HG02973 (cell line): Measurements from ENCODE around the gene GMPPA.

Experiments used
- ATAC-seq: cut with Tn5 transposase; IDR thresholded peaks from one replicate; pipeline ENCODE4 v1.9.1; 2021; ENCODE audit warnings: moderate library complexity; ENCODE audit not compliant: unreplicated experiment

Gene GMPPA

GRCh38 chr2:219467736-219468075 is 31.0 kb upstream of the GMPPA start:
- no peak for ATAC-seq

GRCh38 chr2:219468410-219469185 is 30.1 kb upstream of the GMPPA start:
- ATAC-seq = no peak

DNA sequence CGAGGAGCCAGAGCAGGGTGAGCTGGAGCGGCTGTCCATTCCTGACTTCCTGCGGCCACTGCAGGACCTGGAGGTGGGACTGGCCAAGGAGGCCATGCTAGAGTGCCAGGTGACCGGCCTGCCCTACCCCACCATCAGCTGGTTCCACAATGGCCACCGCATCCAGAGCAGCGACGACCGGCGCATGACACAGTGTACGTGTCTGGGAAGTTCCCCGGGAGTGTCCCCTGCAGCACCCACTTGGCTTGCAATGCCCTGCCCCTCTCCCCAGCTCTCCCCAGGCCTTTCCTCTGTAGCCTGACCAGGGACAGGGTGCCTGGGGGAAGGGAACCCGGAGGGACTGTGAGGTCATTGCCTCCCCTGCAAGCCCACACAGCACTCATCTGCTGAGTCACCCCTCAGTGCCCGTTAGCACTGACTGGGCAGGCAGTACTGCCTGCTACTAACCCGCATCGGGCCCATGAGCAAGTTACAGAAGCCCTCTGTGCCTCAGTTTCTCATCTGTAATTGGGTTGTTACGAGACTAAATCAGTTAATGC is 29.4 kb upstream of the GMPPA start:
- ATAC-seq = no peak

DNA sequence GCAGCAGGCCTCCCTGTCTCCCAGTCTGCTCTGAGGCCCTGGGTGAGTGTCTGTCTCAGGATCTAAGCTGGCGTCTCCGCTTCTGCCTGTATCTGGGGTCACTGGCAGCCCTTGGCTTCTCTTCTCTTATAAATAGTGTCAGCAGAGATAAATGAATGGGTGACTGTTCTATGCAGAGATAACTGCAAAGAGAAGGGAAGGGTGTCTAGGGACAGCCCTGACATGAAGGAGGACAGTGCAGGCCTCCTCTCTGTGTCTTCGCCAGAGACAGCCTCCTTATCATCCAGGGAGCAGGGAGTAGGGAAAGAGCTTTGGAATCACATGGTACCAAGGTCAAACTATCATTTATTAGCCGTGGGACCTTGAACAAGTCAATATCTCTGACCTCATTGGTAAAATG is 28.3 kb upstream of the GMPPA start:
- no peak for ATAC-seq

GRCh38 chr2:219471476-219472371 is 27.0 kb upstream of the GMPPA start:
- no peak for ATAC-seq

- no peak for ATAC-seq
Measured at GRCh38 chr2:219472629-219473187, 26.0 kb upstream of the GMPPA start.

- no peak for ATAC-seq
Measured at GRCh38 chr2:219473511-219473910, 25.2 kb upstream of the GMPPA start.

GRCh38 chr2:219474285-219475060 is 24.2 kb upstream of the GMPPA start:
- no peak for ATAC-seq

DNA sequence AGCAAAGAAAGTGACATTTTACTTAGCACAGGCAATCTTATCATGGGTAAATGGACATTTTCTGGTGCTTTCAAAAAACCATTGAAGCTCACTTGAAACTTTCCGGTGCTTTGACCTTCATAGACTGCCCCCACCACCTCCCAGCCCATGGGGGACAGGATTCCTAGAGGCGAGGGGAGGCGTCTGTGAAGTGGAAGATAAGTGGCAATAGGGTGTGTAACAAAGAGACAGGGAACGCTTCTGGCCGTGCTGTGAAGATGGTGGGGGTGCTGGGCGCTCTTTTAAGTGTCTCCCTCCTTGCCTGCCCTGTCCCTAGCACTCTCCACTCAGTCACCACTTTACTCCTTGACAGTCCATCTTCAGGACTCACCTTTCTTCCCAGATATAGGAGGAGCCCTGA is 23.4 kb upstream of the GMPPA start:
- ATAC-seq = no peak

DNA sequence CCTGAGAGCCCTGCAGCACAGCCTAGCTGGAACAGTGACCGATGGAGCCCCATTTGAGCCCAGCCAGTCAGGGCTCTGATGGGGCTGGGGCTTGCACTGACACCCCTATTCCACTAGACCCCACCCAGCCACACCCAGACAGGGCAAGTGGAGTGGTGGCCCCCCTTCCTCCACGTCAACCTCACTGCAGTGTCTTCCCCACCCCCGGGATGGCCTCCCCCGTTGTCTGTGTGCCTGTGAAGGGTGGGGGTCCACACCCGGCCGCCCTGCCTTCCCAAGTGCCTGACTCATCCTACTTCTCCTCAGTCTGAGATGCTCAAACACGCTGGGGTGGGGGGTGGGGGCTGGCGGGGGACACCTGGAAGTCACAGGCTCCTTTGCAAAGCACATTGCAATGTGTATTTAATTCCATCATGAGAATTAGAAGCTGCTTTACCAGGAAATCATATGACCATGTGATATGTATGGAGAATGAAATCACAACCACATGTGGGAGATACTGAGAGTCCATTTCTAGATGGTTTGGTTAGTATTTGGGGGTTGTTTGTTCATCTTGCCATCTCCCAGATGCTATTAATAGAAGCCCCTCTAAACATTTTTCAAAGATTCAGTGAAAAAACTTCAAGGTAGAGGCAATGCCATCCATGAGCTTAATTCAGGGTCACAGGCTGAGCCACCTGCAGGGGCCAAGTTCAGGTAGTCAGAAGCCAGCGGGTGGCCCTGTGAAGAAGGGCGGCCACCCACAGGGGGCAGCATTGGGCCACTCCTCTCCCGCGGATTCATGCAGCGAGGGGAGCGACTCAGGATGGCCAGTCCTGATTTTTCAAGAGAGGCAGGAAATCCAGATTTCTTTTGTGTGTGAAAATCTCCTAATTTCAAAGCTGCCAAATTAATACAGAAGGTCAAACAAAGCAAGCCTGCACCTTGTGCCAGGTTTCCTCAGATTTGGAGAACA is 22.7 kb upstream of the GMPPA start:
- ATAC-seq = no peak

DNA sequence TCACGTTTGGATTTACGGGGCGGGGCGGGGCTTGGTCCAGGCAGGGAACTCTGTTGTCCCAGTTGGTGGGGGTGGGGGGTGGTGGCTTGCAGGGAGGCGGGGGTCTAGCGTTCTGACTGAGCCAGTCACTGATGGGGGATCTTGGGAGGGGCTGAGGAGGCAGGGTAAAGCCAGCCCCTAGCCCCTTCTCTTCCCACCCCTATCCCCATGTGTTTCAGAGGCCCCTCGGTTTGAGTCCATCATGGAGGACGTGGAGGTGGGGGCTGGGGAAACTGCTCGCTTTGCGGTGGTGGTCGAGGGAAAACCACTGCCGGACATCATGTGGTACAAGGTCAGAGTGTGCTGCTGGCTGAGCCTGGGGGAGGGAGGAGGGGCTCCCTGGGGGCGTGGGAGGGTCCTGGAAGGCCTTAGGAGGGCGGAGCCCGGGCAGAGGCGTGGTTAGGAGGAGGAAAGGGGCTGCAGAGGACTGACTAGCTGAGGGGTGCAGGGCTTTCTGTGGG is 22.0 kb upstream of the GMPPA start:
- ATAC-seq = no peak

DNA sequence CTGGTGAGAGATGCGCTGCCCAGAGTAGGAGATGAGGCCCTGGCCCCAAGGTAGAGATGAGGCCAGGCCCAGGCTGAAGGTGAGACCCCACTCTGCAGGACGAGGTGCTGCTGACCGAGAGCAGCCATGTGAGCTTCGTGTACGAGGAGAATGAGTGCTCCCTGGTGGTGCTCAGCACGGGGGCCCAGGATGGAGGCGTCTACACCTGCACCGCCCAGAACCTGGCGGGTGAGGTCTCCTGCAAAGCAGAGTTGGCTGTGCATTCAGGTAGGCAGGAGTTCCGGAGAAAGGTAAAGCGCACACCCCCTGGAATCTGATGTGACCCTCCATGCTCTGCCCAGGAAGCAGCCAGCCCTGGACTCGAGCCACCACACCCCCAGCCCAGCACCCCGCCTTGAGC is 21.5 kb upstream of the GMPPA start:
- ATAC-seq = no peak

GRCh38 chr2:219477815-219478214 is 20.9 kb upstream of the GMPPA start:
- ATAC-seq = no peak

DNA sequence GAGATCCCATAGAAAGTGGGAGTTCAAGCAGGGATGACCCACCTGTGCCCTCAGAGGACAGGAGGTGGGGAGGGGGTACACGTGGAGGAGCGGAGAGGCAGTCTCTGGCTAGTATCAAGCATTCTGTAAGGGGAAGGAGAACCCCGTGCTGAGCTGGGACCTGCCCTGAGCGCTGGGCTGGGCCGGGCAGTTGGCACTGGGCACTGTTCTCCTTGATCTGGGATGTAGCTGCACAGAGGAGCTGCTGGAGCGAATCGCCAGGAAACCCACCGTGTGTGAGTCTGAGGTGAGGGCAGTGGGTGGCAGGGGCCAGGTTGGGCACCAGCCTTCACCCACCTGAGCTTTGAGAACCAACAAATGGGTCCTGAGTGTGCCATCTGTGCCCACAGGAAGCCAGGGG is 19.8 kb upstream of the GMPPA start:
- ATAC-seq = no peak

DNA sequence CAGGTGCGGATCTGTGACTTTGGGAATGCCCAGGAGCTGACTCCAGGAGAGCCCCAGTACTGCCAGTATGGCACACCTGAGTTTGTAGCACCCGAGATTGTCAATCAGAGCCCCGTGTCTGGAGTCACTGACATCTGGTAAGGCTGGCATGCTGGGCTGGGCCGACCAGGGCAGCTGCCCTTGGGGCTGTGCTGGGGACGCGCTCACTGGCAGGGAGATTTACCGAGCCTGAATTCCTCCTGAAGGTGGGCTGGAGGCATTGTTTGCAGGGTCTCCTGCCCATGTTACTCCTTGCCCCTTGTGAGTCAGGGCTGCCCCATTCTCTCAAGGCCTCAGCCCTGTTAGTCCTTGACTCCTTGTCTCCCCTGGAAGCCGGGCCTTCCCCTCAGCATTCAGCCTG is 18.7 kb upstream of the GMPPA start:
- no peak for ATAC-seq

DNA sequence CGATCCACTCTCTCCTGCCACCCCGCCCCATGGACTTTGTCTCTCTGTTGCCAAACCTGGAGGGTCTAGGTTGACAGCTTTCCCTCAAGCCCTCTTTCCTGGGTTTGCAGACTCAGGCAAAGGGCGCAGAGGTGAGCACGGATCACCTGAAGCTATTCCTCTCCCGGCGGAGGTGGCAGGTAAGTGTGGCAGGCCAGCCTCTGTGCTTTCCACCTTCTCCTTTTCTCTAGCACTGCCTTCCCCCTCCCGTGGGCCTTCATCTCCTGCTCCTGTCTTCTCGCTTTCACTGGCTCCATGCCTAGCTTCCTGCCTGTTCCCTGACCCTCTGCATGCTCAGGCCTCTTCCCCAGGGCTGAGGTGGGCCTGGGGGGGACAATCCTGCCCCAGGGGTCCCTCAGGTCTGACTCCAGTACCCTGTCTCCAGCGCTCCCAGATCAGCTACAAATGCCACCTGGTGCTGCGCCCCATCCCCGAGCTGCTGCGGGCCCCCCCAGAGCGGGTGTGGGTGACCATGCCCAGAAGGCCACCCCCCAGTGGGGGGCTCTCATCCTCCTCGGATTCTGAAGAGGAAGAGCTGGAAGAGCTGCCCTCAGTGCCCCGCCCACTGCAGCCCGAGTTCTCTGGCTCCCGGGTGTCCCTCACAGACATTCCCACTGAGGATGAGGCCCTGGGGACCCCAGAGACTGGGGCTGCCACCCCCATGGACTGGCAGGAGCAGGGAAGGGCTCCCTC is 15.9 kb upstream of the GMPPA start:
- no peak for ATAC-seq

DNA sequence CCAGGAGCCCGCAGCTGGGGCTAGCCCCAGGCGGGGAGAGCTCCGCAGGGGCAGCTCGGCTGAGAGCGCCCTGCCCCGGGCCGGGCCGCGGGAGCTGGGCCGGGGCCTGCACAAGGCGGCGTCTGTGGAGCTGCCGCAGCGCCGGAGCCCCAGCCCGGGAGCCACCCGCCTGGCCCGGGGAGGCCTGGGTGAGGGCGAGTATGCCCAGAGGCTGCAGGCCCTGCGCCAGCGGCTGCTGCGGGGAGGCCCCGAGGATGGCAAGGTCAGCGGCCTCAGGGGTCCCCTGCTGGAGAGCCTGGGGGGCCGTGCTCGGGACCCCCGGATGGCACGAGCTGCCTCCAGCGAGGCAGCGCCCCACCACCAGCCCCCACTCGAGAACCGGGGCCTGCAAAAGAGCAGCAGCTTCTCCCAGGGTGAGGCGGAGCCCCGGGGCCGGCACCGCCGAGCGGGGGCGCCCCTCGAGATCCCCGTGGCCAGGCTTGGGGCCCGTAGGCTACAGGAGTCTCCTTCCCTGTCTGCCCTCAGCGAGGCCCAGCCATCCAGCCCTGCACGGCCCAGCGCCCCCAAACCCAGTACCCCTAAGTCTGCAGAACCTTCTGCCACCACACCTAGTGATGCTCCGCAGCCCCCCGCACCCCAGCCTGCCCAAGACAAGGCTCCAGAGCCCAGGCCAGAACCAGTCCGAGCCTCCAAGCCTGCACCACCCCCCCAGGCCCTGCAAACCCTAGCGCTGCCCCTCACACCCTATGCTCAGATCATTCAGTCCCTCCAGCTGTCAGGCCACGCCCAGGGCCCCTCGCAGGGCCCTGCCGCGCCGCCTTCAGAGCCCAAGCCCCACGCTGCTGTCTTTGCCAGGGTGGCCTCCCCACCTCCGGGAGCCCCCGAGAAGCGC is 15.0 kb upstream of the GMPPA start:
- ATAC-seq = no peak
